K562 (cell line): ENCODE measurements around the gene DOCK1. TPM values are rescaled to one million over a fixed set of nuclear protein-coding genes. Genes with fewer than 3 reads are reported as not detected.

Experiments used
- ARID3B ChIP-seq: fragments of 250-450 bp; sonication (Bioruptor Pico); IDR thresholded peaks from 2 replicates; pipeline ENCODE4 v1.4.0; 2020; ENCODE audit warnings: borderline replicate concordance
- HMGXB4 ChIP-seq: sonication (generic); formaldehyde crosslinking; IDR thresholded peaks from 2 replicates; pipeline ENCODE4 v1.8.1; 2023; ENCODE audit warnings: mild to moderate bottlenecking, missing genetic modification reagents
- KHSRP ChIP-seq: fragments of 450-650 bp; IDR thresholded peaks from 2 replicates; pipeline ENCODE4 v1.6.1; 2017
- NR2F6 ChIP-seq: fragments of 450-650 bp; formaldehyde crosslinking; IDR thresholded peaks from 2 replicates; pipeline ENCODE4 v1.4.0; 2020; ENCODE audit warnings: mild to moderate bottlenecking
- RBM34 ChIP-seq: fragments of 200-400 bp; formaldehyde crosslinking; IDR thresholded peaks from 2 replicates; pipeline ENCODE4 v1.6.1; 2018; ENCODE audit warnings: low read length, borderline replicate concordance; ENCODE audit not compliant: insufficient read depth
- ZNF318 ChIP-seq, 2 experiments: fragments of 450-650 bp; IDR thresholded peaks; 2 replicates each; pipeline ENCODE4 v1.6.1; 2016; ENCODE audit warnings: mild to moderate bottlenecking in 2 of 2, borderline replicate concordance in 1 of 2, low read depth in 1 of 2, moderate library complexity in 1 of 2
- ZNF639 ChIP-seq, 2 experiments: fragments of 200-800 bp in 1 of 2; sonication (Bioruptor generic) in 1 of 2; sonication (generic) in 1 of 2; formaldehyde crosslinking in 1 of 2; IDR thresholded peaks in 1 of 2; conservative IDR thresholded peaks in 1 of 2; 2 replicates each; pipeline versions ENCODE4 v1.5.0 to v1.6.1; 2016 to 2020; ENCODE audit warnings: missing compliant biosample characterization in 1 of 2, missing genetic modification characterization in 1 of 2, missing genetic modification reagents in 1 of 2
- polyA plus RNA-seq, 8 experiments: library from polyadenylated mRNA; depleted of rRNA in 4 of 8; stranded (reverse) in 5 of 8; unstranded in 3 of 8; fragments of >200 nt; fragmentation: Nextera tagmentation in 2 of 8; fragmentation: Illumina TruSeq in 1 of 8; extraction: Ambion mirVana in 2 of 8; extraction: Trizol in 1 of 8; gene quantifications; 2 replicates each; pipeline versions ENCODE4 v1.2.1 to v1.2.3, GENCODE V29; 2011 to 2014; ENCODE audit warnings: inconsistent platforms in 1 of 8, missing spikeins in 1 of 8
- total RNA-seq, 7 experiments: library from RNA; depleted of rRNA in 6 of 7; stranded (reverse); fragments of >200 nt in 6 of 7; fragmentation: Illumina TruSeq in 2 of 7; extraction: Trizol in 2 of 7; gene quantifications; 2 replicates each; pipeline versions ENCODE4 v1.2.1 to v1.2.3, GENCODE V29; 2011 to 2021; ENCODE audit warnings: low replicate concordance in 1 of 7

Gene DOCK1
- total and polyA plus RNA-seq, 9 of the 15 experiments (the other 6 are each of a cell fraction or from before 2014, with no cell fraction given), result 0.31 TPM; not detected in 8

- TF ChIP-seq ZNF318 (IDR thresholded peaks at IDR 0.05; ENCODE audit: borderline replicate concordance in 1 of 2, low read depth in 1 of 2) (no peak), ARID3B (CRISPR knock-in tag) (no peak), RBM34 (no peak), ZNF639 (CRISPR knock-in tag; conservative IDR thresholded peaks at IDR 0.05 in 1 of 2, IDR thresholded peaks at IDR 0.05 in 1 of 2) (no peak), KHSRP (no peak), NR2F6 (CRISPR knock-in tag) (no peak), HMGXB4 (CRISPR knock-in tag) (no peak)
These were observed 284.0 kb downstream of the DOCK1 start (continued) for GRCh38 chr10:127189226-127189625.
